Prostate gland (tissue), 1 donor: ENCODE measurements around the gene GMDS.

Source experiments
- POLR2A ChIP-seq: fragments of 450-650 bp; IDR thresholded peaks from one replicate; pipeline ENCODE4 v1.6.1; 2016; ENCODE audit warnings: antibody characterized with exemption, mild to moderate bottlenecking
- POLR2AphosphoS5 ChIP-seq: sonication (generic); formaldehyde crosslinking; IDR thresholded peaks from one replicate; pipeline ENCODE4 v1.6.1; 2017; ENCODE audit warnings: antibody characterized with exemption

DNA sequence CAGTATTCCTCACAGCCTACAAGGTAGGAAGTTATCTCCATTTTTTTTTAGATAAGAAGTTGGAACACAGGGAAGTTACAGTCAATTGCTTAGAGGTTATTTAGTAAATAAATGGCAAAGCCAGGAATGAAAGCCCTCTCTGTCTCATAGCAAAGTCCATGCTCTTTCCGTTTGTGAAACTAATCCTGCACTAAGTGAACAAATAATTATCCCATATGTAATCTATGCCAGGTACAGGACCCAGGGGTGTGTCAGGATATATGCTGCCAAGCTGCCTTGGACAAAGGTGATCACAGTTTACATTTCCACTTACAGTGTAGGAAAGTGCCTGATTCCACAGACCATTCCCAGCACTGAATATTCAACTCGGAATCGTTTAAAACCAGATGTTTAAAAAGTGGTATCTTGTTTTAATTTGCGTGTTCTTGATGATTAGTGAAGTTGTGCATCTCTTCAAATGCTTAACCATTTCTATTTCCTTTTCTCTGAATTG is 13.6 kb upstream of the GMDS start:
- TF ChIP-seq POLR2AphosphoS5 (no peak), POLR2A (no peak)
